GM12891 (cell line): ENCODE results near the gene TMEM132D.

Experiments
- DNase-seq: peaks from one replicate; pipeline ENCODE4 v3.0.0; 2011; ENCODE audit warnings: low spot score; ENCODE audit not compliant: insufficient read length
- FAIRE-seq: peaks from 2 replicates; lab custom pipeline; 2011; peaks lifted over from hg19 to GRCh38; lab: Jason Lieb, UNC
- PAX5 ChIP-seq: IDR thresholded peaks from 2 replicates; pipeline ENCODE4 v1.6.1; 2011; ENCODE audit warnings: low read length, moderate library complexity, mild to moderate bottlenecking; ENCODE audit not compliant: insufficient read depth, severe bottlenecking
- POLR2A ChIP-seq: IDR thresholded peaks from 2 replicates; pipeline ENCODE4 v1.6.1; 2011; ENCODE audit warnings: low read depth, low read length, control low read depth
- POLR2AphosphoS5 ChIP-seq: IDR thresholded peaks from 2 replicates; pipeline ENCODE4 v1.6.1; 2011; ENCODE audit warnings: low read depth, low read length, control low read depth
- POU2F2 ChIP-seq: IDR thresholded peaks from 2 replicates; pipeline ENCODE4 v1.6.1; 2011; ENCODE audit warnings: low read depth, mild to moderate bottlenecking, control low read depth, low read length, moderate library complexity
- SPI1 ChIP-seq: IDR thresholded peaks from 2 replicates; pipeline ENCODE4 v1.6.1; 2011; ENCODE audit warnings: low read depth, low read length, control low read depth
- TAF1 ChIP-seq: IDR thresholded peaks from 2 replicates; pipeline ENCODE4 v1.6.1; 2011; ENCODE audit warnings: low read depth, low read length, control low read depth

The TMEM132D gene

DNA sequence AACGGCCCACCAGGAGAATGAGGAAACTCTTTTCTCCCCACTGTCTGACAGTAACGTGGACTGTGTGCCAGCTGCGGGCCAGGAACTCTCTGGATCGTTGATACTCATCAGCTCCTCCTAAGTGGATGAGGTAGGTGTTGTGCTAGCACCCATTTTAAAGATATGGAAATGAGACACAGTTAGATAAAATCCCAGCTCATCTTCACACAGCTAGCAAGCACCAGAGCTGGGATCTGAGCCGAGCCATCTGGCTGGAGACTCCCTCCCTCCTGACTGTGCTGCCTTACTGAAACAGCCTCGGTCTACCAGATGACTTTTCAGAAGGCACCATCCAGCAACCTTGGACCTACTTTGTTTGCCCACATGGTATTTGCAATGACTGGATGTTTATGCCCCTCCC, 49.2 kb downstream of the TMEM132D start:
- DNase-seq (no peak), FAIRE-seq (no peak)
- no peak for TF ChIP-seq POLR2AphosphoS5

- no peak for DNase-seq
- TF ChIP-seq TAF1 (no peak), POLR2AphosphoS5 (no peak), POU2F2 (no peak), PAX5 (no peak), SPI1 (no peak), POLR2A (no peak)
- FAIRE-seq: no peak
These were observed 52.5 kb downstream of the TMEM132D start for GRCh38 chr12:129851296-129851695.

- TF ChIP-seq TAF1: no peak
- no peak for TF ChIP-seq POU2F2
- no peak for TF ChIP-seq POLR2AphosphoS5
- TF ChIP-seq POLR2A: no peak
- no peak for TF ChIP-seq SPI1
- TF ChIP-seq PAX5: no peak
- DNase-seq (no peak), FAIRE-seq (no peak)
These were observed 54.9 kb downstream of the TMEM132D start for GRCh38 chr12:129848876-129849275.

GRCh38 chr12:129847063-129847462, 56.8 kb downstream of the TMEM132D start:
- TF ChIP-seq TAF1: no peak
- TF ChIP-seq SPI1: no peak
- TF ChIP-seq PAX5: no peak
- no peak for TF ChIP-seq POU2F2
- TF ChIP-seq POLR2AphosphoS5: no peak
- TF ChIP-seq POLR2A: no peak
- FAIRE-seq: no peak

GRCh38 chr12:129844662-129845220, 59.1 kb downstream of the TMEM132D start:
- no peak for FAIRE-seq

More at GRCh38 chr12:129847063-129847462, 56.8 kb downstream of the TMEM132D start:
- no peak for DNase-seq

GRCh38 chr12:129841251-129841650, 62.6 kb downstream of the TMEM132D start:
- TF ChIP-seq PAX5 (no peak), TAF1 (no peak), POU2F2 (no peak)
- no peak for FAIRE-seq
- DNase-seq: no peak

More at GRCh38 chr12:129844662-129845220, 59.1 kb downstream of the TMEM132D start:
- no peak for DNase-seq
- TF ChIP-seq SPI1: no peak
- TF ChIP-seq POLR2A: no peak
- no peak for TF ChIP-seq TAF1
- TF ChIP-seq POLR2AphosphoS5: no peak
- no peak for TF ChIP-seq POU2F2
- no peak for TF ChIP-seq PAX5

GRCh38 chr12:129840145-129840884, 63.5 kb downstream of the TMEM132D start:
- FAIRE-seq (no peak), DNase-seq (no peak)
- TF ChIP-seq POU2F2 (no peak), SPI1 (no peak), POLR2AphosphoS5 (no peak)

GRCh38 chr12:129839679-129840078, 64.1 kb downstream of the TMEM132D start:
- TF ChIP-seq POLR2A (no peak), SPI1 (no peak), PAX5 (no peak), TAF1 (no peak), POU2F2 (no peak), POLR2AphosphoS5 (no peak)
- FAIRE-seq: no peak
- DNase-seq: no peak

DNA sequence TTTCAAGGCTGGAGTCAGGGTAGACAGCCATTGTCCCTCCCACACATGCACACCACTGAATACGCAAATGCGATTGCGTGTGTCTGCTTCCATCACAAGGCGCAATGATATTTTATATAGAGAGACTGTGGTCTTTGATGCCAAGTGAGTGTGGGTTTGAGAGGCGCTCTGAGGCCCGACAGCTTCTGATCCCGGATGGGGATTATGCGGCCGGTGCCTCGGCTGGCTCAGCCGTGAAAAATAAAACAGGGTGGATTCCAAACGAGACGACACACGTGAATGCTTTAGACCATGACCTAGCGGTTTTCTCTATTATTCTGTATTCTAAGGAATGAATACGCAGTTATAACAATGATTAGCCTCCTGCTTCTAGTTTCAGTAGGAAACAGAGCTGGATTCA, 72.5 kb downstream of the TMEM132D start:
- FAIRE-seq (no peak), DNase-seq (no peak)
- TF ChIP-seq POLR2AphosphoS5: no peak
- no peak for TF ChIP-seq SPI1
- no peak for TF ChIP-seq POU2F2
- TF ChIP-seq TAF1: no peak
- no peak for TF ChIP-seq PAX5
- no peak for TF ChIP-seq POLR2A

GRCh38 chr12:129830796-129831195, 73.0 kb downstream of the TMEM132D start:
- TF ChIP-seq POLR2AphosphoS5 (no peak), TAF1 (no peak), SPI1 (no peak), POLR2A (no peak), PAX5 (no peak), POU2F2 (no peak)
- DNase-seq (no peak), FAIRE-seq (no peak)
